ENCODE measurements around the gene H2BW2.

The H2BW2 gene

DNA sequence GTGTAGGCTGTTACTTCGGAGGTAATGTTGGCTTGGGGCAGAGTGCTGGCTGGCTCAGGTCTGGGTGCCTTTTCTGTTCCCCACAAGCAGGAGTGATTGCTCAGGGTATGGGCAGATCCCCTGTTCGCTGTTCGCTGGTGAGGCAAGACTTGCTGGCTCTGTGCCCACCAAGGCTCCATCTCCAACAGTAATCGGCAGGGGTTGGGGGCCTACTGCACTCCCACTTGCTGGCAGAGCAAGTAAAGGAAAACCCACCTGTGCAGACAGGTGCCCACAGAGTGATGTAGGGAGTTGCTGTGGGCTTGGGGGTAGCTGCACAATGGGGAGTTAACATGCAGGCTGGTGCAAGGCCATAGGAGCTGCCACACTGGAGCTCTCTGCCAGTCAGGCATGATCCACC lies 44.3 kb downstream of the H2BW2 start:
- no peaks in the 10 kb centered on the region for H3F3A ChIP-seq (ENCODE audit: low read depth)
- TF ChIP-seq EZH2phosphoT487 (IDR thresholded peaks at IDR 0.05; ENCODE audit: borderline replicate concordance) (no peak), CTCF (conservative IDR thresholded peaks at IDR 0.05; ENCODE audit: low read length) (no peak)
- no peaks in the 10 kb centered on the region for H3K9me2 ChIP-seq (replicated peaks; ENCODE audit: low read depth, low read length)
- H3K4me1 ChIP-seq (ENCODE audit: insufficient read depth, low read length, poor library complexity, severe bottlenecking): no peaks in the 10 kb centered on the region
- H3K36me3 ChIP-seq (ENCODE audit: insufficient read depth, low read length): no peaks in the 10 kb centered on the region
- no peak overlapping the region for H3K4me2 ChIP-seq (ENCODE audit: low read depth, low read length, poor library complexity, severe bottlenecking)
- no peak overlapping the region for H3K4me3 ChIP-seq (ENCODE audit: low read length, poor library complexity, severe bottlenecking)
- H3K79me2 ChIP-seq (ENCODE audit: insufficient read depth, low read length): no peaks in the 10 kb centered on the region
- H3K9me3 ChIP-seq (ENCODE audit: insufficient read depth, low read depth, low read length): no peaks in the 10 kb centered on the region
- no peaks in the 10 kb centered on the region for H3K27me3 ChIP-seq (ENCODE audit: insufficient read depth, low read length, poor library complexity, severe bottlenecking)
- no peak overlapping the region for H3K9ac ChIP-seq (ENCODE audit: low read depth, low read length, poor library complexity, severe bottlenecking)
- no peaks in the 10 kb centered on the region for H4K20me1 ChIP-seq (ENCODE audit: insufficient read depth, low read length, poor library complexity, severe bottlenecking)
- H2AFZ ChIP-seq (ENCODE audit: low read length): no peak overlapping the region

DNA sequence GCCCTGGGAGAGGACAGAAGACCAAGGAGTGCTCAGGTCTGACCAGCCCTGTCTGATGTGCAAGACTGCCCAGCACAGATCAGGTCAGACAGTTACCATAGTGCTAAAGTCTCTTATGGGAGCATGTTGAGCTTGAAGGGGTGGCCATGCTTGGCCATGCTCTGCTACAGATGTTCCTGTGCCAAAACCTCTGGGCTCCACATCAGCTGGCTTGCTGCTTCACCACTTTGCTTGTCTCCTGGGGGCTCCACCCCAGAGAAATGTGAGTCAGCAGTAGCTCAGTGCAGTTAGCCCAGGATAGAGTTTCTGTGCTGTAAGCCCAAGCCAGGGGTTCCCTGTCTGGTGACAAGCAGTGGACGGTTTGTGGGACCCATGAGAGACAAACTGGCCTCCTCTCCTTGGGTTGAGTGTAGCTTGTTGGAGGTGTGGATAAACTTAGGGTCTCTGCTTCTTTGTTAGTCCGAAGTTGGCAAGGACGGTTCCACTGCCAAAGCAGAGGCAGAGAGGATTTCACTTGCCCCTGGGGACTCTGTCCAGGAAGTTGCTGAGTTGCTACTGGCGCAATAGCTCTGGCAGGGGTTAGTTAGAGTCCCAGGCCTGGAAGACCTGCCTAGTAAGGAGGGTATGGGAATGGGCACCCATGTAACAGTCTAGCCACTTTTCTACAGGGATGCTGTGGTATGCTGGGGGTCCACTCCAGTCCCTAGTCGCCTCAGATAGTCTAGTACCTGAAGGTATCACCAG lies 45.0 kb downstream of the H2BW2 start:
- H2AFZ ChIP-seq (ENCODE audit: low read length): no peak overlapping the region
- H3K9me2 ChIP-seq (replicated peaks; ENCODE audit: low read depth, low read length): no peaks in the 10 kb centered on the region
- H3K9me3 ChIP-seq (ENCODE audit: insufficient read depth, low read depth, low read length): no peaks in the 10 kb centered on the region
- H3K9ac ChIP-seq (ENCODE audit: low read depth, low read length, poor library complexity, severe bottlenecking): no peak overlapping the region
- no peaks in the 10 kb centered on the region for H3K79me2 ChIP-seq (ENCODE audit: insufficient read depth, low read length)
- H3K4me1 ChIP-seq (ENCODE audit: insufficient read depth, low read length, poor library complexity, severe bottlenecking): no peaks in the 10 kb centered on the region
- H3F3A ChIP-seq (ENCODE audit: low read depth): no peaks in the 10 kb centered on the region
- no peaks in the 10 kb centered on the region for H3K36me3 ChIP-seq (ENCODE audit: insufficient read depth, low read length)
- no peak for TF ChIP-seq CTCF (conservative IDR thresholded peaks at IDR 0.05; ENCODE audit: low read length)
- TF ChIP-seq EZH2phosphoT487 (IDR thresholded peaks at IDR 0.05; ENCODE audit: borderline replicate concordance): no peak
- peak overlapping the region; percentile 31 for H3K4me2 ChIP-seq (ENCODE audit: low read depth, low read length, poor library complexity, severe bottlenecking)
- H3K4me3 ChIP-seq (ENCODE audit: low read length, poor library complexity, severe bottlenecking): no peak overlapping the region
- no peaks in the 10 kb centered on the region for H3K27me3 ChIP-seq (ENCODE audit: insufficient read depth, low read length, poor library complexity, severe bottlenecking)
- no peaks in the 10 kb centered on the region for H4K20me1 ChIP-seq (ENCODE audit: insufficient read depth, low read length, poor library complexity, severe bottlenecking)

DNA sequence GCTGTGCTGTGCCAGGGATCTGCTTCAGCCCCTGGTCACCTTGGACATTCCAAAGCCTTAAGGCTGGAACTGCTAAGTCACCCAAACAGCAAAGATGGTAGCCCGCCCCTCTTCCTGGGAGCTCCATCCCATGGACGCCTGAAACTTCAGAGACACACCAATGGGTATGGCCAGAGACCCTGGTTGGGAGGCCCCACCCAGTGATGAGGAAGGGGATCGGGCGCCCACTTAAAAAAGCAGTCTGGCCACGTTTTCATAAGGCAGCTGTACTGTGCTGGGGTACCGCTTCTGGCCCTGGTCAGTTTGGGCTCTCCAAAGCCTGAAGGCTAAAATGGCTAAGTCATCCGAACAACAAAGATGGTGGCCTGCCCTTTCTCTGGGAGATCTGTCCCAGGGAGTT lies 45.7 kb downstream of the H2BW2 start:
- Histone ChIP-seq H3K4me2 (ENCODE audit: low read depth, low read length, poor library complexity, severe bottlenecking) (no peak overlapping the region), H3K36me3 (ENCODE audit: insufficient read depth, low read length) (no peaks in the 10 kb centered on the region), H3K9me2 (replicated peaks; ENCODE audit: low read depth, low read length) (no peaks in the 10 kb centered on the region), H2AFZ (ENCODE audit: low read length) (no peak overlapping the region), H3K4me1 (ENCODE audit: insufficient read depth, low read length, poor library complexity, severe bottlenecking) (no peaks in the 10 kb centered on the region), H3K27me3 (ENCODE audit: insufficient read depth, low read length, poor library complexity, severe bottlenecking) (no peaks in the 10 kb centered on the region), H3K4me3 (ENCODE audit: low read length, poor library complexity, severe bottlenecking) (no peak overlapping the region), H3K9ac (ENCODE audit: low read depth, low read length, poor library complexity, severe bottlenecking) (no peak overlapping the region), H4K20me1 (ENCODE audit: insufficient read depth, low read length, poor library complexity, severe bottlenecking) (no peaks in the 10 kb centered on the region), H3K79me2 (ENCODE audit: insufficient read depth, low read length) (no peaks in the 10 kb centered on the region), H3K9me3 (ENCODE audit: insufficient read depth, low read depth, low read length) (no peaks in the 10 kb centered on the region), H3F3A (ENCODE audit: low read depth) (no peaks in the 10 kb centered on the region)
- no peak for TF ChIP-seq CTCF (conservative IDR thresholded peaks at IDR 0.05; ENCODE audit: low read length)
- TF ChIP-seq EZH2phosphoT487 (IDR thresholded peaks at IDR 0.05; ENCODE audit: borderline replicate concordance): no peak
